GM19438 (cell line): ENCODE data around the gene S1PR4.

Source experiments
- ATAC-seq: cut with Tn5 transposase; IDR thresholded peaks from one replicate; pipeline ENCODE4 v1.9.1; 2021; ENCODE audit warnings: low read depth; ENCODE audit not compliant: unreplicated experiment

Gene S1PR4

DNA sequence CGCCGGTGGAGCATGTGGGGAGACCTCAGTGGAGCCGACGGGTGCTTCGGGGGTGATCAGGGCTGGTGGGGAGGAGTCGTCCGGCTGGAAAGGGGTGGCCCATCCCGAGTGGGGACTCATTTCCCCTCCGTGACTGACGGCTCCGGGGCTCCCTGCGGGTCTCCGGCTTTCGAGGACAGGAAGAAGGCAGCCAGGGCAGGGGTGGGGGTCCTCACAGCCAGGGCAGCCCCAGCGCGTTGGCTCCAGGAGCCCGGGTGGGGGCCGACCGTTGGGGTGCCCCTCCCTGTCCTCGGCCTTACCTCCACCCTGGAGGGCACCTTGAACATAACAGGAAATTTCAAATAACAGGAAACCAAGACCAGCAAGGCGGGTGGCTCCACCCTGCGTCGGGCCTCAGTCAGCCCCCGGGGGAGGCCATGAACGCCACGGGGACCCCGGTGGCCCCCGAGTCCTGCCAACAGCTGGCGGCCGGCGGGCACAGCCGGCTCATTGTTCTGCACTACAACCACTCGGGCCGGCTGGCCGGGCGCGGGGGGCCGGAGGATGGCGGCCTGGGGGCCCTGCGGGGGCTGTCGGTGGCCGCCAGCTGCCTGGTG, at the start of gene S1PR4:
TSS of gene S1PR4 (plus strand) at position 393 of the 596 bp plus-strand sequence. CDS start at position 417, 24 bp downstream.
- ATAC-seq, result no peak

DNA sequence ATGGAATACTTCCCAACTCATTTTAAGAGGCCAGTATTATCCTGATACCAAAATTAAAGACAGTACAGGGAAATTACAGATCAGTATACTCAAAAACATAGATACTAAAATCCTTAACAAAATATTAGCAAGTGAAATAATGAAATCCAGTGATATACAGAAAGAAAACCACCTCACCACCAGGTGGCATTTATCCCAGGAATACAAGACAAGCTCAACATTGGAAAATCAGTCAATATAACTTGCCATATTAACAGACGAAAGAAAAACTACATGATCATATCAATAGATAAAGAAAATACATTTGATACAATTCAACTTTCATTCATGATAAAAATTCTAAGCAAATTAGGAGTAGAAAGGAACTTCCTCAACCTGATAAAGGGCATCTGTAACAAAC, 49.5 kb upstream of the S1PR4 start:
- no peak for ATAC-seq

GRCh38 chr19:3131168-3131567, 47.4 kb upstream of the S1PR4 start:
- ATAC-seq, result no peak

DNA sequence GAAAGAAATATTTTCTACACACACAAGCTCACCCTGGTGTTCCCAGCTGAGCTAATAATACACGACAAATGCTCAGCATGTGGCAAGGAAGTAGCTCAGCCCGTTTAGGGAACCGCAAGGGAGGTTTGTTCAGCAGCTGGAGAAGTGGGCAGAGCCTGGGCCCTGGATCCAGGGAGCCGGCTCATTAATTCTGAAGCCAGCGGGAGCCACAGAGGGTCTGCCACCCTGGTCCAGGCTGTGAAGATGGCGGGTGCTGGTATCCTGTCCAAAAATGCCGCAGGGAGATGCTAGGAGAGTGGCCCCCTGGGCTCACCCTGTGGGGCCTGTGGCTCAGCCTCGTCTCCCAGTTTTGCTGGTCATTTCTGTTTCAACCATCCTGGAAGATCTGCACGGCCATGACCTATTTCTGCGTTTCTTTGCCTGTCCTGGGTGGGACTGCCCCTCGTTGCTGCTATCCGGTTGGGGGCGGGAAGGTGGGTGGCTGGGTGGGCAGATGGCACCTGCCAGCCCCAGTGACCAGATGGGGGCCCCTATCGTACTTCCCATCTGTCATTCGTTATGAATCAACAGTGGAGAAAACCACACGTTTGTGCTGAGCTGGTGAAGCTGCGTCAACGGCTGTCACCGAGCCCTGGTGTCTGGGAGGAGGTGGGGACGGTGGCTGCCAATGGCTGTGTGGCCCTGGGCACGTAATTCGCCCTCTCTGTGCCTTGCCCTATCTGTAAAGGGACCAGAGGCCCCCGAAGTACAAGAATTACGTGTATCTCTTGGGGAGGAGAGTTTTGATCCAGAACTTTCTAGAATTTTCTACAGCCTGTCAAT, 45.4 kb upstream of the S1PR4 start:
- ATAC-seq, result no peak

DNA sequence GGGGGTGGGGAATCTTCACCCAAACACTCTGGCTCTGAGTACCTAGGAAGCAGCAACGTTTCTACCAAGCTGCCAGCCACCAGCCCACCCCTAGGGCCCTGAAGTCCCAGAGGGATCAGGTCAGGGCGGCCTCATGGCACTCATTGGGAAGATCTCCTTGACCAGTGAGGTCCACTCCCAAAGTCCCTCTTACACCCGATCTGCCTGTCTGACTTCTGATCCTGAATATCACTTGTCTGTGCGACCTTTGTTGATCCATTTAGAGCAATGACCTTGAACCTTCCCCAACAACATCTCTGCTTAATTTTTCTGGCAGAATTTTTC, 44.8 kb upstream of the S1PR4 start:
- ATAC-seq, result no peak

GRCh38 chr19:3135961-3136683, 42.4 kb upstream of the S1PR4 start, which contains the start of gene GNA15:
TSS of gene GNA15 (plus strand) at chr19:3136033. CDS start at chr19:3136451, 418 bp downstream.
- ATAC-seq, result no peak

GRCh38 chr19:3136684-3137055, 41.9 kb upstream of the S1PR4 start:
- no peak for ATAC-seq

- no peak for ATAC-seq
Observed at GRCh38 chr19:3137119-3137518, 41.5 kb upstream of the S1PR4 start.

- no peak for ATAC-seq
Observed at GRCh38 chr19:3138268-3138667, 40.3 kb upstream of the S1PR4 start.

DNA sequence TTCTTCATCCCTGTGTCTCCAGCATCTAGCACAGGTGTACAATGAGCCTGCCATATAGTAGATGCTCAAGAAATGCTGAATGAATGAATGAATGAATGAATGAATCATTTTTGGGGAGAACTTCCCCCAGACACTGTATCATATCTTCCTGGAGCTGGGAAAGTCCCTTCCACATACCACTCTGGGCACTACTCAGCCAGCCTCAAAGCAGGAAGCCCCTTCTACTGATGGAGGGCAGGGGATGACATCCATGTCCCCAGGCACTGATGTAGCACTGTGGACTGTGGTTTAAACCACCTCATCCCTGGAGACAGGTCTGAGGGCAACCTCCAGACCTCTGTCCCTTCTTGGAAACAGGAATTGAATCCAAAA, 37.9 kb upstream of the S1PR4 start:
- ATAC-seq, result no peak

GRCh38 chr19:3142292-3142670, 36.3 kb upstream of the S1PR4 start:
- ATAC-seq, result no peak

DNA sequence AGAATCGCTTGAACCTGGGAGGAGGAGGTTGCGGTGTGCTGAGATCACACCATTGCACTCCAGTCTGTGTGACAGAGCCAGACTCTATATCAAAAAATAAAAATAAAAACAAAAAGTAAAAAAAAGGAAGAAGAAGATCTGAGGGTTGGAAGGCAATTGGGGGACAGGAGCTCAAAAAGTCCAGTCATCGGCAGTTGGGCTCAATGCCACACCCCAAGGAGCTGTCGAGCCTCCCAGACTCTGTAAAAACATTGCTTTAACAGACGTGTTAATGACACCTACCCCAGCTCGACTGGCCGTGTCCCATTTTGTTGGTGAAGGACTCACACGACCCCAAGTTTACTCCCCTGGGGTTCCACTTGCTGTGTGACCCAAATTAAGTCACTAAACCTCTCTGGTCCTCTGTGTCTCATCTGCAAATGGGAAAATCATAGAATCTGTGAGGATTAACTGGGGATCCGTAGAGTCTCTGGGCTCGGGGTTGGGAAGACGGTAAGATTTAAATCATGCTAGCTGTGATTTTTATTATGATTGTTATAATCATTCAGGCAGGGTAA, 35.7 kb upstream of the S1PR4 start:
- ATAC-seq, result no peak

DNA sequence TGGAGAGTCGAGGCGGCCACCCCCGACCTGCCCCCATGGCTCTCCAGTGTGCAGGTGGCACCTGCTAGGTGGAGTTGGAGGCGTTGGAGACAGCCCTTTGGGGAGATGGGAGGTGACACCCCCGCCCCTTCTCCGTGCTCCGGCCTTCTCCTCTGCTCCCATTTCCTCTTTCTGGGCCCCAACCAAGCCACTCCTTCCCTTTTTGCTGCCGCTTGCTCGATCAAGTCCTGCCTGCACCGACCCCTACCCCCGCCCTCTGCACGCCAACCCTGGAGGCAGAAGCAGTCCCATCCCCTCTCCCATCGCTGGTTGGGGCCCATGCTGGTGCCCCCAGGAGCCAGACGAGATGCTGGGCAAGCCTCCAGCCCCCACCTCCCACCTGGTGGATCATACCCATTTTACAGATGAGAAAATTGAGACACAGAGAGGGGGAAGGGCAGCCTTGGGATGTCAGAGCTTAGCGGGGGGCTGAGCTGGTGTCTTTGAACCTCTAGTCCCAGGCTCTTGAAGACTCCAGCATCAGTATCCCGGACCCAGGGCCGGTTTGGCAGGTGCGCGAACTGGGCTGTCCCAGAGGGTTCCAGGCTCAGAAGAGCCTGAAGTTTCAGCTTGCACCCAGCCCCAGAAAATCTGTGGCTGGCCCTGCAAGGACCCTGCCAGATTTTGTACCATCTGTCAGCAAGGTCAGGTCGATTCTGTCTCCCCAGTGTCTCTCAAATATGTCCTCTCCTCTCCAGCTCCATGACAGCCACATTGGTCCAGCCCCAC, 32.5 kb upstream of the S1PR4 start:
- ATAC-seq, result no peak

GRCh38 chr19:3146677-3147100, 31.9 kb upstream of the S1PR4 start:
- ATAC-seq, result no peak

- no peak for ATAC-seq
Observed at GRCh38 chr19:3148503-3148902, 30.1 kb upstream of the S1PR4 start.

GRCh38 chr19:3149089-3149488, 29.5 kb upstream of the S1PR4 start:
- no peak for ATAC-seq

- no peak for ATAC-seq
Observed at GRCh38 chr19:3149526-3150505, 28.8 kb upstream of the S1PR4 start.

DNA sequence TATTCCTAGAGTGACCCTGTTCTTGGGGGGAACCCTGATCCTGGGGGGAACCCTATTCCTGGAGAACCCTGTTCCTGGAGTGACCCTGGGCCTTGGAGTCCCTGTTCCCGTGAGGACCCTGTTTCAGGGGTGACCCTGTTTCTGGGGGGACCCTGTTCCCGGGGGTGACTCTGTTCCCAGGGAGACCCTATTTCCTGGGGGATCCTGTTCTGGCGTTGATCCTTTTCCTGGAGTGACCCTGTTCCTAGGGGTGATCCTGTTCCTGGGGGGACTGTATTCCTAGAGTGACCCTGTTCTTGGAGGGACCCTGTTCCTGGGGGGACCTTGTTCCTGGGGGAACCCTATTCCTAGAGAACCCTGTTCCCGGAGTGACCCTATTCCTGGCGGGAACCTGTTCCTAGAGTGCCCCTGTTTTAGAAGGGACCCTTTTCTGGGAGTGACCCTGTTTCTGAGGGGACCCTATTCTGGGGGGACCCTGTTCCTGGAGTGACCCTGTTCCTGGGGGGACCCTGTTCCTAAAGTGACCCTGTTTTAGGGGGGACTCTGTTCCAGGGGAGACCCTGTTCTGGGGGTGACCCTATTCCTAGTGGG, 27.7 kb upstream of the S1PR4 start:
- ATAC-seq, result no peak
